Activated effector memory CD4-positive, alpha-beta T cell treated with anti-CD3 and anti-CD28 coated beads, Interleukin-2, amount 50 U/mL, for 16 hours (primary cell): ENCODE results near the gene SLC43A2.
A peak's percentile ranks its signal among the peaks of the same experiment; 100 is the strongest.

Experiments
- DNase-seq: peaks from one replicate; pipeline ENCODE4 v3.0.0-alpha.2; 2020

The SLC43A2 gene

GRCh38 chr17:1643293-1643998 lies 14.8 kb upstream of the SLC43A2 start:
- peak; percentile 86 for DNase-seq

DNA sequence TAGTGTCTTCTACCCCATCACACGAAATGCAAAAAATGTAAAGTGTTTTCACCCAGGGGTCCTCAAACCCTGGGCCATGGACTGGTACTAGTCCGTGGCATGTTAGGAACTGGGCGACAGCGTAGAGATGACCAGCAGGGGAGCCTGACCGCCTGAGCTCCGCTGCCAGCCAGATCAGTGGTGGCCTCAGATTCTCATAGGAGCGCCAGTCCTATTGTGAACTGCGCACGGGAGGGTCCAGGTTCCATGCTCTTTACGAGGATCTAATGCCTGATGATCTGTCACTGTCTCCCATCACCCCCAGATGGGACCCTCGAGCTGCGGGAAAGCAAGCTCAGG lies 12.4 kb upstream of the SLC43A2 start:
- DNase-seq: no peak

GRCh38 chr17:1640329-1641064 lies 11.9 kb upstream of the SLC43A2 start:
- no peak for DNase-seq

GRCh38 chr17:1639549-1640180 lies 11.0 kb upstream of the SLC43A2 start:
- DNase-seq: no peak

GRCh38 chr17:1638624-1639300 lies 10.1 kb upstream of the SLC43A2 start:
- DNase-seq: no peak

DNA sequence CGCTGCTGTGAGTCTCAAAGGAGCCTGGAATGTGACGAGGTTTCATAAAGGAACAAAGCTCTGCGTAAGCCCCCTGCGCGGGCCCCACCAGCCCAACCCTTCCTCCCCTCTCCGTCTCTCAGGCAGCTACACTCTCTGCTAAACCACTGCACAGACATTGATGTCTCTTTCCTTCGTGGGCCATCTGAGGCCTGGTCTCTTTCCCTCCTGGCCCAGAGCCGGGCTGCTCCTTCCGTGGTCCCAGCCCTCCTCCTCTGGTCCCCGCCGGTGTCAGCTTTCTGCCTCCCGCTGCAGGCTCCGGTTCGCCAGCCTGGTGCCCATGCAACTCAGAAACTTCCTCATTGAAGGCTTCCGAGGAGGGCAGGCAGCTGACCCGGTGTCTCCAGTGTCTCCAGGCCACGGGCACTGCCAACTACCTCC lies 9.5 kb upstream of the SLC43A2 start:
- DNase-seq: no peak

GRCh38 chr17:1636732-1637285 lies 8.2 kb upstream of the SLC43A2 start:
- no peak for DNase-seq

- DNase-seq: no peak
Measured at GRCh38 chr17:1635675-1636465, 7.2 kb upstream of the SLC43A2 start.

GRCh38 chr17:1634841-1635650 lies 6.4 kb upstream of the SLC43A2 start:
- DNase-seq: no peak

DNA sequence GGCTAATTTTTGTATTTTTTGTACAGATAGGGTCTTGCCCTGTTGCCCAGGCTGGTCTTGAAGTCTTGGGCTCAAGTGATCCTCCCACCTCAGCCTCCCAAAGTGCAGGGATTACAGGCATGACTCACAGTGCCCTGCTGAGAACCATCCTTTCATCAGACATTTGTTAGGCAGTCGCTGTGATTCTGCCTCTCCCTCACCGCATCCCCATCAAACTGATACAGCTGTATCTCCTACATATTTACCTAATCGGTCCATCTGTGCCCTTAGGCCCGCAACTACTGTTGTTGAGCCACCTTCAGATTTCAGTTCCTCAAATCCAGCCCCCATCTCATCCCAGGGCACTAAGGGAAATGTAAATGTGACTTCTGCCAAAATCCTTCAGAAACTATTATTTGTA lies 2.0 kb upstream of the SLC43A2 start:
- no peak for DNase-seq

DNA sequence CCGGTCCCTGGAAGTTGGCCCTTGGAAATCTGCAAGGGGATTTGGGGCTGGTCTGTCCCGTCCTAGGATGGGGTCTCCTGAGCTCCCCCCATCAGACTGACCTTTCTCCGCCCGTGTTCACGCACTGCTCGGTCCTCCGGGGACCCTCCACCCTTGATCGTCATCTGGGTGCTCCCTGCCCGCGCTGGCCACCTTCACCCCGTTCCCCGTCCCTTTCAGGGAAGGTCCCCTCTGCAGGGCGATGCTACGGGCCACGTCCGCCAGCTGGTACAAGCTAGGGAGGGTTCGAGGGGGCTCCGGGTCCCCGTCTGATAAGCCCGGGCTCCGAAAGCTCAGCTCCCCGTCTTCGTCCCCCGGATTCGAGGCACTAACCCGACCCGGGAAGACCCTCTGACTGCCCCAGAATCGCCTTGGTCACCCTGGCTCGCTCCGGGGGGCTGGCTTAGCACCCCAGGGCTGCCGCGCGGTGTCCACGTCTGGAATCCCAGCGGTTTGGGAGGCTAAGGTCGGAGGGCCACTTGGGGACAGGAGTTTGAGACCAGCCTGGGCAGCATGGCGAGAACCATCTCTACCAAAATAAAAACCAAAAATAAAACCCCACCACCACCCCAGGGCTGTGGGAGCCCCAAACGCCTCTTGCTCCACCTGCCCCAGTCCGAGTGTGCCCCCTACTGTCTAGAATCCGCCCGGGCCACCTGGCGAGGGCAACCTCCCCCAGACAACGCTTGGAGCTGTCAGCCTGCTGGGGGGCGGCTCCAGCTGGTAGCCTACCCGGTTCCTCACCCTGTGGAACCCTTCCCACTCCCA lies 1.1 kb upstream of the SLC43A2 start:
- DNase-seq: peak; percentile 90

DNA sequence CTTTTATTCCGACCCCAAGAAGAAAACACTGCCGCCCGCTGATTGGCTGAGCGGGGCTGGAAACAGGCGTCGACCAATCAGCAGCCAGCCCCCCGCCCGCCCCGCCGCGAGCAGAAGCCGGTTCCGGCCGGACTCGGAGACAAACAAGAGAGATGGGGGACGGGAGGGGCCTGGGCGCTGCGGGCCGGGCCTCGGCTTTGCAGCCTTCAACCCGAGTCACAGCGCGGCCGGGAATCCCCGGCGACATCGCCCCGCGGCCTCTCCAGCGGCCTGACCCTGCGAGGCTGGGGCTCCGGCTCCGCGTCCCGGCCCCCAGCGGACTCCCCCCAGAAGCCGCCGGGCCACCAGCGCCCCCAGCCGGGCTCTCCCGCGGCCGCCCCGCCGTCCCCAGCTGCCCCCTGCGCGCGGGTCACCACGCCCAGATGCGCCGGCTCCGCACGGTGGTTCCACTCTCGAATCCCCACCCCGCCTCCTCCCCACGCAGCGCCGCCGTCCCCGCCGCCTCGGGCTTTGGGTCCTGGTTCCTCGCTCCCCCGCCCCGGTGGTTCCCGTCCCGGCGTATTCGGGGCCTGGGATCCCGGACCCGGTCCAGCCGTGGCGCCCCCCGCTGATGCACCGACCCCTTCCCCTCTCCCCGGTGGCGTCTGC lies 346 bp upstream of the SLC43A2 start:
- DNase-seq: peak; percentile 96

DNA sequence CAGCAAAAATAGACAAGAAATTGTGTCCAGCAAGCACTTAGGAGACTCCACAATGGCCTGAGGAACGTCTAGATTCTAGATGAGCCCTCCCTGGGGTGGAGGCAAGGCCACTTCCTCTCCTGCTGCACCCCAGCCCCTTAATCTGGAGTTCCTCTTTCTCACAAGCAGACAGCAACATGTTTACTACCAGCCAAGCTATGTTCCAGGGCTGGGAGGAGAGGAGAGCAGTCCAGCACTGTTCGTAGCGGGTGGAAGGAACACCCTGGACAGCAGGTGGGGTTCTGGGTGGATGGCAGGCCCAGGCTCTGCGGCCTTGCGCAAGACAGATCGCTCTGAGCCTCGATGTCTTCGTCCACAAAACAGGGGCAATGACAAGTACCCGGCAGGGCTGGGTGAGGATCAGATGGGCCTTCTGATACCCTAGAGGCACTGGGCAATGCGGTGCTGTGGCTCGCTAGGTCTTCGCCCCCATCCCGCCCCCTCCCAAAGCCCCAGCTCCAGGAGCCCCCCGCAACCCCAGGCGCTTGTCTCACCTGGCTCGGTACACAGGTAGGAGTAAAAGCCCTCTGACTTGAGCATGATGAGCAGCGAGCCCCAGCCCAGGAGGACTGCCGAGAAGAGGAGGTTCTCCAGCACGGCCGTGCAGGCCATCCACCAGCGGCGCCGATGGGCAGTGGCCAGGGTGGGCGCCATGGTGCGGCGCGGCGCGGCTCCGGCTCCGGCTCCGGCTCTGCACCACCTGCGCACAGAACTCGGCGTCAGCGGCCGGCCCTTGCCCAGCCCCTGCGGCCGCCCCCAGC lies 1.3 kb downstream of the SLC43A2 start:
- DNase-seq: no peak

DNA sequence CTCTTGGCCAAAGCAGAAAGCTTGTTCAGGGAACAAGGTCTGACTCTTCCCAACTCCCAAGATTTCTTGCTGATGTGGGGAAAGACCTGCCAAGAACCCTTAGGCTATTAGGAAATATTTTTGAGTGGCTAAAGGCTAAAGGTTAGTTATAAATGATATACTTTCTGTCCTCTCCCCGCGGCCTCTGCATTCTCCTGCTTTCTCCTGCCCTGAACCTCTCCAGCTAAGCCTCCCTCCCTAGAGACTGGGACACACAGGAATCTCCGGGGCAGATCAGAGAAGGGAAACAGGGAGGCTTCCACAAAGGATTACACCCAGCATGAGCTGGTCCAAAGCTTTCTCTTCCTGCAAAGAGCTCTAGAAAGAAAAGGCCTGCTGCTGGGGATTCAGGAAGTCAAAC lies 2.3 kb downstream of the SLC43A2 start:
- no peak for DNase-seq

- DNase-seq: no peak
Measured at GRCh38 chr17:1625581-1625980, 3.1 kb downstream of the SLC43A2 start.

DNA sequence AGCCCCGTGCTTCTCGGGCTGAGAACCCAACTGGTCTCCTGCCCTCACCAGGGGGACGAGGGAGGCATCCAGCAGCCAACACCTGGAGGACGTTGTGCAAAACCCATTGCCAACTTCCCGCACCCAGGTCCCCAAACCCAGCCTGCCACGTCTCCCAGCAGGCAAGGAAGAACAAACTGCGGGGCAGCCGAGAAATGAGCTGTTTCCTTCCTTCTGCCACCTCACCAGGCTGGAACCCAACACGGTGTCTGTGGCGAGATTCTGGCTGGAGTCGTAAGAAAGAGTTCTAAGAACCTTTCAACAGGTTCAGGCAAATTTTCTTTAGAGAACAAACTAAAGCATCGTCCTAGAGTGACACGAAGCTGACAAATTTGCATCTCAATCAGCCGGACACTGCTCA lies 3.6 kb downstream of the SLC43A2 start:
- DNase-seq: no peak

- DNase-seq: no peak
Measured at GRCh38 chr17:1624650-1625049, 4.0 kb downstream of the SLC43A2 start.

DNA sequence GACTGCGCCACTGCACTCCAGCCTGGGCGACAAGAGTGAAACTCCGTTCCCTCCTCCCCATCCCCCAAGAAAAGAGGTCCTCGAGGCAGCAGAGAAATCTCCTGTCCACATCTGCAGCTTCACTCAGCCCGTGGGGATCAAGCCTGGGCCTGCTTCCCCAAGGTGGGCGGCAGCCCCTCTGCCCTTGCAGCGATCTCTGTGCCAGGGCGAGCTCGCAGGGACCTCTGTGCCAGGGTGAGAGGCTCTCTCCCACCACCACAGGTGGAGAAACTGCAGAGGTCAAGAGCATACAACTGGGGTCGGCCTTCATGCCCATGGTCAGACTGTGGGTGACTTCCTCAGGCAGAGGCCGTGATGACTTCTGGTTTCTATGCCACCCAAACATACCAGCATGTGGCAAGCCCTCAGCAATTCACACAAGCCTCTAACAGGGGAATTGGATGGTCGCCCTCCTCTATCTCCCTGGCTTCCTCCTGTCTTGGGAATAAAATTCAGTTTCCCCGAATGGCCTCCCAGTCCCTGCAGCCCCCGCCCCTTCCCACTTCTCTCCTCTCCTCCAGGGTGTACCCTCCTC lies 5.5 kb downstream of the SLC43A2 start:
- no peak for DNase-seq
